ENCODE data around the gene BRD9.
"Not testable (repeated sequence)": the region's sequence is repeated elsewhere in the genome, so short reads cannot be mapped to it uniquely, and the experiment has no call there.

The BRD9 gene

DNA sequence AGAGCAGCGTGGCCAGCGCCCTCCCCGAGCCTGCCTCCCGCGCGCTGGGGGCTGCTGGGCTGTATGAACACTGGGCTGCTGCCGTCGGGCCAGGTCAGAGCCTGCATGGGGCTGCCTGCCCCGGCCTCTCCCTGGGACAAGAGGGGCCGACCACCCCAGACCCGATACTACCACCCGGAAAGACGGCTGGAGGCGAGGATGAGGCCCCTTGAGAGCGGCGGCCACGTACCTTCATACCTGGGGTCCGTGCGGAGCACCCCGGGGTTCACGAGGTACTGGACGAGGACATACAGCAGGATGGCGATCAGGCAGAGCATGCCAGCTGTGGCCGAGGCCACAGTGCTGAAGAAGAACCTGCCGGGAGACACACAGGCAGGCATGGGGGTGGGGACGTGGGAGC is 49.2 kb downstream of the BRD9 start:
- not testable (repeated sequence) for DNase-seq

DNA sequence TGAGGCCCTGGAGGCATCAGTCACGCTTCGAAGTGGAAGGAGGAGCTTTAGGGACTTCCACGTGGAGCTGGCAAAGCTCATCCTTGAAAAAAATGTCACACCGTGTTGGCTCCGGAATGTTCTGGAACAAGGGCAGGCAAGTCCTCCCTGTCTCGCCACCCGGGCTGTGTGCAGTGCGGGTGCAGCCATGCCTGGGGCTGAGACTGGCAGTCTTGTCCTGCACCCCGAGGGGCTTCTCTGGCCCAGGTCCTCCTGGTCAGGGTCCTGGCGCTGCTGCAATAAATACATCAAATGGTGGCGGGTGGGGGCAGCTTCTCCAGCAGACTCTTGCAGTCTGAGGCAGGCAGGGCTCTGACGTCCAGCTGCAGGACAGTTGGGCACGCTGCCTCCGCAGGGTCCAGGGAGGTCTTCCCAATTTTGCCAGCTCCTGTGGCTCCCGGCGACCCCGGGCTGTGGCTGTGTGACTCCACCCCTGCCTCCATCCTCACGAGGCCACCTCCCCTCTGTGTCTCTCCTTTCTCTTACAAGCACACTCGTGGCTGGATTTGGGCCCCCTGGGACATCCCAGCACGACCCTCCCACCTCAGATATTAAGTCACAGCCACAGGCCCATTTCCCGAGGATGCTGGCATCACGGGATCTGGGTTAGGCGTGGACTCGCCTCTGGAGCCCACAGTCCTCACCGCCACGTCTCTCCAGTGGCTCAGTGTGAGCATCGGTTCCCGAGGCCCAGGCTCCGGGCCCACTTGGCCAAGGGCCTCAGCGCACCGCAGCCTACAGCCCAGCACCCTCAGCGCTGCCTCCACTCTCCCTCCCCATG is 50.0 kb downstream of the BRD9 start:
- not testable (repeated sequence) for DNase-seq

DNA sequence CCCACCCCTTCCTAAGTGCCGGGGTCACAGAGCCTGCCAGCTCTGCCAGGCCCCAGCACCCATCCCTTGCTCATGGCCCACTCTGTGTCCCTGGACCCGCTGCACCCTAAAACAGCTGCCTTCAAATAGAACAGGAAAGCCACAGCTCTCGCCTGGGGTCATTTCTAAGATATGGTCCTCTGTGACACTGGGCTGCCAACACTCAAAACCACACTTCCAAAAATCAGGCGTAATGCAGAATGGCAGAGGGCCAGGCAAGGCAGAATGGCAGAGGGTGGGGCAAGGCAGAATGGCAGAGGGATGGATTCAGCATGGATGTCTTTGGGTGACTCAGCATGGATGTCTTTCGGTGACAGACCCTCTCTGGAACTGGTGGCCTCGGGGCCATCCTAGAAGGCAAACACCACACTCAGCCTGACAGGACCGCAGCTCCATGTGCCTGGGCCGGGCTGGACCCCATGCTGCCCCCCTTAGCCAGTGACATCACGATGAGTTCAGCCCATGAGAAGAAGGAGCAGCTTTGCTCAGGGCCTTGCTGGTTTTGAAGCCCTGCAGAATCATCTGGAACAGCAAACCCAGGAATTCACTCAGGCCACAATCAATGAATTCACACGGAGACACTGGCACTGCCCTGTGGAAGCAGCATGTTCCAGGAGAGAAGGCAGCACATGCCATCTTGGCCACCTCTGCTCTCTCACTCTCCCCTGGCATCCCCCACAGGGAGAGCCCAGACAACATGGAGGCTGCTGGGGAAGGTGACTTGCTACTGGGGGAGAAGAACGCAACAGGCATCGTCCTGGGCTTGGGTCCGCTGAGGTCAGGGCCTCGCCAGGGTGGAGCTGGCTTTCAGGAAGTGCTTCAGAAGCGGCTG is 50.8 kb downstream of the BRD9 start:
- DNase-seq: not testable (repeated sequence)

DNA sequence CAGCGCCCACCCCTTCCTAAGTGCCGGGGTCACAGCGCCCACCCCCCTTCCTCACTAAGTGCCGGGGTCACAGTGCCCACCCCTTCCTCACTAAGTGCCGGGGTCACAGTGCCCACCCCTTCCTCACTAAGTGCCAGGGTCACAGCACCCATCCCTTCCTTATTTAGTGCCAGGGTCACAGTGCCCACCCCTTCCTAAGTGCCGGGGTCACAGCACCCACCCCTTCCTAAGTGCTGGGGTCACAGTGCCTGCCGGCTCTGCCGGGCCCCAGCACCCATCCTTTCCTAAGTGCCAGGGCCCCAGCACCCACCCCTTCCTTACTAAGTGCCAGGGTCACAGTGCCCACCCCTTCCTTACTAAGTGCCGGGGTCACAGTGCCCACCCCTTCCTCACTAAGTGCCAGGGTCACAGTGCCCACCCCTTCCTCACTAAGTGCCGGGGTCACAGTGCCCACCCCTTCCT is 51.6 kb downstream of the BRD9 start:
- not testable (repeated sequence) for DNase-seq

DNA sequence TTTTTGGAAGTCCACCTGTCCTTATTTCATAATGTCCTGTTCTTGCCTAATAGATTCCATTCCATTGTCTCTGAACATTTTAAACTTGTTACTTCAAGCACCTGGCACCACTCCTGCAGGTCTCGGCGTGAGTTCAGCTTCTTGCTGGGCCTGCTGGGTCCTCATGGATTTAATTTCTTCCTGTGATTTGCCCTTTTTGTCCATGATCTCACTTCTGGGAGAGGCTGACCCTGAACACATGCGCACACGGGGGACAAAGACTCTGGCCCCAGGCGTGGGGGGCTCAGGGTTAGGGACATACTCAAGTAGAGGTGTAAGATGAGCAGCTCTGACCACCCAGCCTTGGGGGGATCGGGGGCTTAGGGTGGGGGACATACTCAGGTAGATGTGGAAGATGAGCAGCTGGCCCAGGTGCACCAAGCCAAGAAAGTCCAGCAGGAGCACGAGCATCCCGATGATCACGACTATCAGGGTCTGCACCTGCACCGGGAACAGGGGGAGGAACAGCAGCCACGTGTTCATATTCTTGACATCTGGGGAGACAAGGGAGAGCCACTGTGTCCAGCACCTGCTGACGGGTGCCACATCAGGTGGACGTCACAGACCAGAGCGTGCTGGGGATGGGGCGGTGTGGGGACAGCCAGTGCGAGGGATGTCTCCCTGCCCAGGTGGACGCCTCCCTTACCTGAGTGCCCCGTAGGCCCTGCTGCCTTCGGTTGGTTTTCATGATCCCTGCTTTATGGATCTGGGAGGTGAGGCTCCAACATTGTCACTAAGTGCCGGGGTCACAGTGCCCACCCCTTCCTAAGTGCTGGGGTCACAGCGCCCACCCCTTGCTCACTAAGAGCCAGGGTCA is 52.3 kb downstream of the BRD9 start:
- DNase-seq: not testable (repeated sequence)

DNA sequence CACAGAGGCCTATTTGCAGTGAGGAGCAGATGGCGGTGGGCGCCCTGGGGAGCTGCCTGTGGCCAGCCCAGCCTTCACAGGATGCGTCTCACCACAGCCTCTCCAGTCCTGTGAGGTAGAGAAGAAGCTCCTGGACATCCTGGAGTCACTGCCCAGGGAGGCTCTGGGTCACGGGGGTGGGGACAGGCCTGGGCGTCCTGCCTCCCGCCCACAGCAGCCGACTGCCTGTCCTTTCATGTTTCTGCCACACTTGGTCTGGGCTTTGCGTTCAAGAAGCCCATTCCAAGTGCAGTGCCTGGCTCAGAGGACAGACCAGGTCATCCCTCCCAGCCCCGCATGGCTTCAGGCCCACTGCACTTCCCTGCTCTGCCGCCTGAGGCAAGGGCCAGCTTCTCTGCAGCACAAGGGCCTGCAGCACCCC is 54.2 kb downstream of the BRD9 start:
- not testable (repeated sequence) for DNase-seq

DNA sequence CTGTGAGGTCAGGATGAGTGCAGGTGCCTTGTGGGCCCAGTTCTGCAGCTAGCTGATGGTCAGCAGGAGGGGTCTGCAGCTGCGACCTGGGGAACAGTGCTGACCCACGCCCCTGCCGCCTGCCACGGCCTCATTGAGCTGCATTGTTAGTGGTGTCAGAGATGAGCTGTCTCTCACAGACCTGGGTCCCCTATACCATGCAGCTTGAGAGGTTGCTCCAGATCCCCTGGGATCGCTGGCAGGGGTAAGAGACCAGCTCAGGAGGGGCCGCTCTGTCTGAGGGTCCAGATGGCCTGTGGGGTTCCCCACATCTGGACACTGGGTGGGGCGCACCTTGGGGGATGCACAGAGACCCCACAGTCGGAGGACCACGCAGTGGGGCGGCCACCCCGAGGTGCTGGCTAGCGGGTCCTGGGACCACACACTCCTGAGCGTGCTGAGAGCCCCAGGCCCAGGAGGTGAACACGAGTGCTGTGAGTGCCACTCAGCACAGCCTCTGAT is 54.9 kb downstream of the BRD9 start:
- not testable (repeated sequence) for DNase-seq

DNA sequence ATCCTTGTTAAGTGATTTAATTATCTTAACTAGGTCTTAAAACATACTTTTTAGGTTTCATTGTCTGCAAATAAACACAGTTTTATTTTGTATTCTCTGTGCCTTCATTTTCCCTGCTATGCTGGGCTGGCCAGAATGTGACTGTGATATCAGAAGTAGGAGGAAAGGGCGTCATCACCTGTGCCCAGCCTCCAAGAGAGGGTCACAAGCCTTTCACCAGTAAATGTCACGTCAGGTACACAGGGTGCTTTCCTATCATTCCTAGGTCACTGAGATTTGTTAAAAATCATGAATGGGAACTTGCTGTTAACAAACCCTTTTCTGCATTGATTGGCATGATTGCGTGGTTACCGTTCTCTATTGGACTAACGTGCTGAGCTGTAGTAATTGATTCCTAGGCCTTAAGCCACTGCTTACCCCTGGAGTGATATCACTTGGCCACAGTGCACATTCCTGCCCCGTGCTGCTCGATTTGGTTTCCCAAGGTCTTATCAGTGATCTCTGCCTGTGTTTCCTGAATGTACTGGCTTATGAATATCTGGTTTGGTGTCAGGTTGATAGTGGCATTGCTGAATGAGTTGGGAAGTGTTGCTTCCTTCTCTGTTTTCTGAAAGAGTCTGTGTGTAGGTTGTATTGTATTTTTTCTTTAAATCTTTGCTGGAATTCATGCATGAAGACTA is 56.5 kb downstream of the BRD9 start:
- not testable (repeated sequence) for DNase-seq

DNA sequence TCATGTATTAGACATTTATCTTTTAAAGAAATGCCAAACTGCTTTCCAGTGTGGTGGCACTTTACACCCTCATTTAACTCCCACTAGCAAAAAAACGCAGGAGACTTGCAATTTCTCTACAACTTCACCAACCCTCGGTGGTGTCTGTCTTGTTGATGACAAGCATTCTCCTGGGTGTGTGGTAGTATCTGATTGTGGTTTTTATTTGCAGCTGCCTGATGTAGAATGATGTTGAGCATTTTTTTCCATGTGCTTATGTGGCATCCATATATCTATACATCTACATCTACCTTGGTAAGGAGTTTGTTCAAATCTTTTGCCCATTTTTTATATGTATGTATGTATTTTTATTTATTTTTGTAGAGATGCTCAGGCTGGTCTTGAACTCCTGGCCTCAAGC is 58.6 kb downstream of the BRD9 start:
- DNase-seq: not testable (repeated sequence)

DNA sequence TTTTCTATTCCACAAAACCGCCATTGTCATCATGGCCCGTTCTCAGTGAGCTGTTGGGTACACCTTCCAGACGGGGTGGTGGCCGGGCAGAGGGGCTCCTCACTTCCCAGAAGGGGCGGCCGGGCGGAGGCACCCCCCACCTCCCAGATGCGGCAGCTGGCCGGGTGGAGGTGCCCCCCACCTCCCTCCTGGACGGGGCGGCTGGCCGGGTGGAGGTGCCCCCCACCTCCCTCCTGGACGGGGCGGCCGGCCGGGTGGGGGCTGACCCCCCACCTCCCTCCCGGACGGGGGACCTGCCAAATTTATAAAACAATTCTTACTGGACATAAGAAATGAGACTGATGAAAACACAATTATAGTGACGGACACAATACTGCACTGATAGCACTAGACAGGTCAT is 64.4 kb downstream of the BRD9 start:
- DNase-seq: not testable (repeated sequence)

DNA sequence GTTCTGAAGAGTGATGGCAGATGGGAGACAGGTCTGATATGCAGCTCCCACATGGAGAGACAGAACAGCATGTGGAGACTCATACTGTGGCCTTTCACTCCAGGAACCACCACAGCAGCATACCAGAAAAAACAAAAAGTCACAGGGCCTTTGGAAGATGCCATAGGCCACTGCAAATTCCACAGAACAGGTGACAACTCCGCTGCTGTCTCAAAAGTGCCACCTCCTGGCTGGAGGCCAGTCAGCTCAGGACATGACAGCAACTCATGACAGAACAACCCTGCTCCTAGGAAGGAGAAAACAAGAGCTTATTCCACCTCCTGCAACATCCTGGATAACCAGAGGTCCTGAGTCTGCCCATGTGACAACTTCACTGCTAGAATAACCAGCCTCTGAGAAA is 67.1 kb downstream of the BRD9 start:
- DNase-seq: not testable (repeated sequence)

DNA sequence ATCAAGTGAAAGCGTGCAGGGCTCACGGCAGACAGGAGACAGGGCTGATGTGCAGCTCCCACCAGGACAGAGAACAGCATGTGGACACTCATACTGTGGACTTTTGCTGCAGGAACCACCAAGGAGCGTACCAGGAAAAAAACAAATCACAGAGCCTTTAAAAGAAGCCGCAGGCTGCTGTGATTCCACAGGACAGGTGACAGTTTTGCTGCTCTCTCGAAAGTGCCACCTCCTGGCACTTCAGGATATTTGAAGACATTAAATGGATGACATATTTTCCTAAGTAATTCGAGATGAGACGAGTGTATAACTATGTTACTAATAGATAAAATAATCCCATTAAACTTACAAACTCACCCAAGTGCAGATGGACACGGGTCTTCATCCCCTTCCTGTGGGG is 71.1 kb downstream of the BRD9 start:
- DNase-seq: no peak

DNA sequence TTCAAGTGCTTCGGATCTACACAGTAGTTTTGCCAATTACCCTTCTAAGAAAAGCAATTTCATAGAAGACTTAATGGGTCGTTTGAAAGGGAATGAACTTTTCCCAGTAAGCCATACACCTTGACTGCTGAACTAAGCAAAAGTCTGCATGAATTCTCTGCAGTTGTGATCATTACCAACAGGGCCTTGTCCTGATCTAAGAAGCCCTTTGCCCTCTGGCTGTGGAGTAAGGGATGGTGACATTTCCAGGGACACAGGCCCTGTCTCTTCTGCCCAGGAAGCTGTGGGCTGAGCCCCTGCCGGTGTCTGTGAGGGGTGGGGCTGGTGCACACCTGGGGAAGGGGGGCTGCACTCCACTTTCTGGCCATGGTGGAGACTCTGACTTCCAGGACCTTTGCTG is 72.4 kb downstream of the BRD9 start:
- no peak for DNase-seq

DNA sequence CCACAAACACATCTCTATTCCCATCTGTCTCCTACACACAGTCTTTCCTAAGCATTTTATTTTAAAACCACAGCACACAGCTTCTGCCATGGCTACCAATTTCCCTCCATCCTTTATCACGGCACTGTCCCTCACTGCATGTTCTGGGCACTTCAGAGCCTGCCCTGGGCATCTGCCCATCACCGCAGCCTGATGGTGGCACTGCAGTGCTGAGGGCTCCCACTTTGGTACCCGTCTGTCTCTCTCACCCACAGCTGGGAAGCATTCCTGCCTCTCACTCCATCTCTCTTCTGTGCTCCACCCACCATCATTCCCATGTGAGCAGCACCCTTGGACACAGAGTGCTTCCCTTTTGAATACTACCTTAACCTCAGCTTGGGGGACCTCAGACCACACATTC is 73.5 kb downstream of the BRD9 start:
- DNase-seq: no peak

DNA sequence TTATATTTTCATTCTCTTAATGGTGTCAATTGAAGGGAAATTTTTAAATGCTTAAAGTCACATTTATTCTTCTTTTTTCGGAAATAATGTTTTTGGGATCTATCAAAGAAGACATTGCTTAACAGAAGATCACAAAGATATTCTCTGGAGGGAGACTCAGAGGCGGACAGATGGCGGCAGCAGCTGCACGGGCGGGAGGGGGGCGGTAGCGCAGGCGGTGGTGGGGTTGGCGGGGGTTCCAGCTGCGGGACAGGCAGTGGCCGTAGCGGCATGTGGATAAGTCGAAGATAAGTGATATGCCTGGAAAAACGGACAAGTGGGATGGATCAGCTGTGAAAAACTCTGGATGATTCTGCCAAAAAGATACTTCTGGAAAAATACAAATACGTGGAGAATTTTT is 76.4 kb downstream of the BRD9 start:
- no peak for DNase-seq

DNA sequence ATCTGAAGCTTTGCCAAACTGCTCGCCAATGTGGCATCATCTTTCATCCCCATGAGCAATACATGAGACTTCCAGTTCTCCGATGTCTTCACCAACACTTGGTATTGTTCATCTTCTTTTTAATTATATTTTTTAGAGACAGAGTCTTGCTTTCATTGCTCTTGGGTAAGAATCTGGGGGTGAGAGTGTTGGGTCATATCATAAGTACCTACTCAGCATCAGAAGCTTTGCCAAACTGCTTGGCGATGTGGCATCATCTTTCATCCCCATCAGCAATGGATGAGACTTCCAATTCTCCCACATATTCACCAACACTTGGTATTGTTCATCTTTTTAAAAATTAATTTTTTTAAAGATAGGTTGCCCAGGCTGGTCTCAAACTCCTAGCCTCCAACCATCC is 77.2 kb downstream of the BRD9 start:
- no peak for DNase-seq
